ENCODE measurements around the gene PYGO1.

DNA sequence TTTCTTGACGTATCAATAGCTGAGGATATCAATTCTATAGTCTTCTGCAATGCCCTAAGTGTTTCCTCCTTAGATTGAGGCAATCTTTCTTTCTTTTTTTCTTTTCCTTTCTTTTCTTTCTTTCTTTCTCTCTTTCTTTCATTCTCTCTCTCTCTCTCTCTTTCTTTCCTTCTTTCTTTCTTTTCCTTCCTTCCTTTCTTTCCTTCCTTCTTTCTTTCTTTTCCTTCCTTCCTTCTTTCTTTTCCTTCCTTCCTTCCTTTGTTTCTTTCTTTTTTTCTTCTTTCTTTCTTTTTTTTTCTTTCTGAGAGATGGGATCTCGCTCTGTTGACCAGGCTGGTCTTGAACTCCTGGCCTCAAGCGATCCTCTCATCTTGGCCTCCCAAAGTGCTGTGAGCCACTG lies 70.1 kb downstream of the PYGO1 start:
- no peak for TF ChIP-seq CTCF (IDR thresholded peaks at IDR 0.05; ENCODE audit: insufficient read depth, low read length)
- TF ChIP-seq REST (IDR thresholded peaks at IDR 0.05; ENCODE audit: insufficient replicate concordance, low read depth) = no peak
- no peak for TF ChIP-seq POLR2AphosphoS5 (IDR thresholded peaks at IDR 0.05; ENCODE audit: low read depth)
